ENCODE measurements around the gene DLG2. TPM values are rescaled to one million over a fixed set of nuclear protein-coding genes. Genes with fewer than 3 reads are reported as not detected.

DLG2 gene
- total RNA-seq, 1 donor from 2014 or later = 7.2 TPM

- intact Hi-C loops (cut with DNase I) = no loop called here
- Histone ChIP-seq H3K27me3 (ENCODE audit: low read depth) (no peaks in the 10 kb centered on the region), H3K9me3 (no peaks in the 10 kb centered on the region), H3K4me3 (no peak overlapping the region), H3K36me3 (no peaks in the 10 kb centered on the region), H3K4me1 (no peaks in the 10 kb centered on the region), H3K27ac (no peak overlapping the region)
- no peak for TF ChIP-seq CTCF (IDR thresholded peaks at IDR 0.05)
- ATAC-seq (no peak), DNase-seq (no peak)
Measured at GRCh38 chr11:84909740-84910139, 717.4 kb downstream of the DLG2 start.

DNA sequence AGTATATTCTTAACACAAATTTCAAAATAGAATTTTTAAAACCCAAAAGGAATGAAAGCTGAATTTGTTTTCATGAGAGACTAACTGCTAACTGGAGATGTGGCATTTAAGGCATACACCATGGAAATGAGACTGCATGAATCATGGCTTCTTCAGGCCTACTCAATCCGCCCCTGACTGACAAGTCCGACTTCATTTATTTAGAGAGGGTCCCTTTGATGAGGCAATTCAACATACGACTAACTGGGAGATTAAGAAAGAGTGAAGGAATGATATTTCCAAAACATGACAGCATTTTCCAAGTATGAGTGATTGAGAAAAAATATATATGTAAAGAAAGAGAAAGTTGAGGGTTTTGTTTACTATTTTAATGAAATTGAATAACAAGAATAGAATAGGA, 720.1 kb downstream of the DLG2 start:
- Histone ChIP-seq H3K9me3 (no peaks in the 10 kb centered on the region), H3K36me3 (no peaks in the 10 kb centered on the region), H3K4me3 (no peak overlapping the region), H3K27me3 (ENCODE audit: low read depth) (no peaks in the 10 kb centered on the region), H3K4me1 (no peaks in the 10 kb centered on the region), H3K27ac (no peak overlapping the region)
- ATAC-seq (no peak), DNase-seq (no peak)
- no peak for TF ChIP-seq CTCF (IDR thresholded peaks at IDR 0.05)
- intact Hi-C loops (cut with DNase I) = no loop called here

DNA sequence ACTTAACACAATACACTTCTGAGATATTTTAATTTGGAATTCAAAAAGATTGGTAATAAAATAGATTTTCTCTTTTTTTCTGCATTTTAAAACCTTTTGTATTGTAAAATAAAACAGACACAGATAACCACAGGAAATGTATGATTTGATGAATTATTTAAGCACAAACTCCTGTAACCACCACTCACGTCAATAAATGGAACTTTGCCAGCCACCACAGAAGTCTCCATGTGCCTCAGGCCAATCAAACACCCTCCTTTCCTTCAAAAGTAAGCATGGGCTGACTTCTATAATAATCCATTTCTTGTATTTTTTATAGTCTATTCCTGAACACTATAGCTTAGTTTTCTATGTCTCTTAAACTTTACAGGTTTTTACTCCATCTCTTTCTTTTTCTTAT, 721.7 kb downstream of the DLG2 start:
- no peaks in the 10 kb centered on the region for H3K36me3 ChIP-seq
- H3K27me3 ChIP-seq (ENCODE audit: low read depth) = no peaks in the 10 kb centered on the region
- intact Hi-C loops (cut with DNase I) = no loop called here
- H3K27ac ChIP-seq = no peak overlapping the region
- H3K4me1 ChIP-seq = no peaks in the 10 kb centered on the region
- no peak for DNase-seq
- H3K4me3 ChIP-seq = no peak overlapping the region
- no peak for ATAC-seq
- no peaks in the 10 kb centered on the region for H3K9me3 ChIP-seq
- TF ChIP-seq CTCF (IDR thresholded peaks at IDR 0.05) = no peak

GRCh38 chr11:84902445-84902844, 724.7 kb downstream of the DLG2 start:
- Histone ChIP-seq H3K36me3 (no peaks in the 10 kb centered on the region), H3K4me1 (no peaks in the 10 kb centered on the region), H3K27me3 (ENCODE audit: low read depth) (no peaks in the 10 kb centered on the region), H3K27ac (no peak overlapping the region), H3K4me3 (no peak overlapping the region), H3K9me3 (no peaks in the 10 kb centered on the region)
- intact Hi-C loops (cut with DNase I) = no loop called here
- no peak for DNase-seq
- ATAC-seq = no peak
- TF ChIP-seq CTCF (IDR thresholded peaks at IDR 0.05) = no peak

DNA sequence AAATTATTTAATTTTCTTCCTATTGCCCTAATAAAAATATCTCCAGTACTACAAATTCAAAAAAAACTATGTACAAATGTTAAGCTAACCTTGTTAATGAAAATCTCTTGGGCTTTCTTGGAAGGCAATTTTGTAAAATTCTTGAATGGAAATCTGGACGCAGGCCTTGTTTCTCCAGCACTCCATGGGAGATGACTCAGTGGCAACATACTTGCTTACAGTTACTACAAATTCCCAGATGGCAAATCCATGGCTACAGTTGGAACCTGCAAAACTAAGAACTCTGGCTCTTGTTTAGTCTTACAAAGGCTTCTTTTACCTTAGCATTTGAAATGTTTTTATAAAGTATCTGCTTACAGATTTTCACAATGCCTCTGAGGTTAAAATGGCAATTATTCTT, 725.2 kb downstream of the DLG2 start:
- no peak for ATAC-seq
- TF ChIP-seq CTCF (IDR thresholded peaks at IDR 0.05) = no peak

GRCh38 chr11:84899740-84900139, 727.4 kb downstream of the DLG2 start:
- Histone ChIP-seq H3K4me1 (no peaks in the 10 kb centered on the region), H3K36me3 (no peaks in the 10 kb centered on the region), H3K27ac (no peak overlapping the region), H3K4me3 (no peak overlapping the region), H3K9me3 (no peaks in the 10 kb centered on the region), H3K27me3 (ENCODE audit: low read depth) (no peaks in the 10 kb centered on the region)
- no peak for TF ChIP-seq CTCF (IDR thresholded peaks at IDR 0.05)
- no peak for ATAC-seq
- intact Hi-C loops (cut with DNase I) = no loop called here
- DNase-seq = no peak

More for the DNA sequence above, 725.2 kb downstream of the DLG2 start:
- Histone ChIP-seq H3K4me3 (no peak overlapping the region), H3K27me3 (ENCODE audit: low read depth) (no peaks in the 10 kb centered on the region), H3K9me3 (no peaks in the 10 kb centered on the region), H3K27ac (no peak overlapping the region), H3K36me3 (no peaks in the 10 kb centered on the region), H3K4me1 (no peaks in the 10 kb centered on the region)
- no peak for DNase-seq
- intact Hi-C loops (cut with DNase I) = no loop called here
